Ishikawa (cell line): ENCODE data around the gene VPS35L.

ENCODE experiments used
- EGR1 ChIP-seq: IDR thresholded peaks from 2 replicates; pipeline ENCODE4 v1.6.1; 2012
- EP300 ChIP-seq: IDR thresholded peaks from 2 replicates; pipeline ENCODE4 v1.6.1; 2012; ENCODE audit warnings: borderline replicate concordance
- FOXM1 ChIP-seq: IDR thresholded peaks from 2 replicates; pipeline ENCODE4 v1.6.1; 2012; ENCODE audit warnings: low read depth, borderline replicate concordance
- NFIC ChIP-seq: IDR thresholded peaks from 2 replicates; pipeline ENCODE4 v1.6.1; 2012
- TAF1 ChIP-seq: IDR thresholded peaks from 2 replicates; pipeline ENCODE4 v1.6.1; 2012; ENCODE audit warnings: low read depth, mild to moderate bottlenecking
- TF ChIP-seq, protein P1 (sequence below): IDR thresholded peaks from 2 replicates; pipeline ENCODE4 v1.6.1; 2012; ENCODE audit warnings: low read depth, mild to moderate bottlenecking
- TF ChIP-seq, protein P2 (sequence below): IDR thresholded peaks from 2 replicates; pipeline ENCODE4 v1.6.1; 2012

DNA sequence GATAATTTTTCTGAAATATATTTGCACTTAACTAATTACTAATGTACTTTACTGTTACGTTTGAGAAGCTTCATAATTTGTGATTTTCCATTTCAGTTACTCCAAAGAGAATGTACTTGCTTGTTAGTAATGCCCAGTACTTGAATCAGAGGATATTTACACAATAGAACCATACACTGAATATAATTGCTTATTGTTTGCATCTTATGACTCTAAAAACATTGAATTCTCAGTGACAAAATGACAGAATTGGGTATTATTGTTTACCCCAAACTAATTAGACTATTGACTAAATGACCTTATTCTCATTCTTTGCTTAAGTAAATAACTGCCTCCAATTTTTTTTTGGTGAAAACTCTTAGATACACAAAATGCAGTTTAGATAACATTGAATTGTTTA lies 22.9 kb upstream of the VPS35L start:
- TF ChIP-seq, protein P1, sequence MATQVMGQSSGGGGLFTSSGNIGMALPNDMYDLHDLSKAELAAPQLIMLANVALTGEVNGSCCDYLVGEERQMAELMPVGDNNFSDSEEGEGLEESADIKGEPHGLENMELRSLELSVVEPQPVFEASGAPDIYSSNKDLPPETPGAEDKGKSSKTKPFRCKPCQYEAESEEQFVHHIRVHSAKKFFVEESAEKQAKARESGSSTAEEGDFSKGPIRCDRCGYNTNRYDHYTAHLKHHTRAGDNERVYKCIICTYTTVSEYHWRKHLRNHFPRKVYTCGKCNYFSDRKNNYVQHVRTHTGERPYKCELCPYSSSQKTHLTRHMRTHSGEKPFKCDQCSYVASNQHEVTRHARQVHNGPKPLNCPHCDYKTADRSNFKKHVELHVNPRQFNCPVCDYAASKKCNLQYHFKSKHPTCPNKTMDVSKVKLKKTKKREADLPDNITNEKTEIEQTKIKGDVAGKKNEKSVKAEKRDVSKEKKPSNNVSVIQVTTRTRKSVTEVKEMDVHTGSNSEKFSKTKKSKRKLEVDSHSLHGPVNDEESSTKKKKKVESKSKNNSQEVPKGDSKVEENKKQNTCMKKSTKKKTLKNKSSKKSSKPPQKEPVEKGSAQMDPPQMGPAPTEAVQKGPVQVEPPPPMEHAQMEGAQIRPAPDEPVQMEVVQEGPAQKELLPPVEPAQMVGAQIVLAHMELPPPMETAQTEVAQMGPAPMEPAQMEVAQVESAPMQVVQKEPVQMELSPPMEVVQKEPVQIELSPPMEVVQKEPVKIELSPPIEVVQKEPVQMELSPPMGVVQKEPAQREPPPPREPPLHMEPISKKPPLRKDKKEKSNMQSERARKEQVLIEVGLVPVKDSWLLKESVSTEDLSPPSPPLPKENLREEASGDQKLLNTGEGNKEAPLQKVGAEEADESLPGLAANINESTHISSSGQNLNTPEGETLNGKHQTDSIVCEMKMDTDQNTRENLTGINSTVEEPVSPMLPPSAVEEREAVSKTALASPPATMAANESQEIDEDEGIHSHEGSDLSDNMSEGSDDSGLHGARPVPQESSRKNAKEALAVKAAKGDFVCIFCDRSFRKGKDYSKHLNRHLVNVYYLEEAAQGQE: no peak
- no peak for TF ChIP-seq TAF1
- TF ChIP-seq EP300: no peak
- TF ChIP-seq FOXM1: no peak
- TF ChIP-seq EGR1: no peak
- no peak for TF ChIP-seq NFIC
- TF ChIP-seq, protein P2, sequence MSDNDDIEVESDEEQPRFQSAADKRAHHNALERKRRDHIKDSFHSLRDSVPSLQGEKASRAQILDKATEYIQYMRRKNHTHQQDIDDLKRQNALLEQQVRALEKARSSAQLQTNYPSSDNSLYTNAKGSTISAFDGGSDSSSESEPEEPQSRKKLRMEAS: no peak
